A549 (cell line): ENCODE data around the gene FBN2. TPM values are rescaled to one million over a fixed set of nuclear protein-coding genes. Genes with fewer than 3 reads are reported as not detected.

Source experiments
- ATAC-seq, 2 experiments: fragments of 200-7000 bp in 1 of 2; fragments of >200 bp in 1 of 2; cut with Nextera tagmentation in 1 of 2; cut with Tn5 transposase in 1 of 2; 3 replicates each; pipeline versions ENCODE4 v1.8.0 to v1.9.1; 2018 to 2020; ENCODE audit warnings: mild to moderate bottlenecking in 1 of 2, moderate library complexity in 1 of 2
- CTCF ChIA-PET: fragments of 300-600 bp; sonication (Branson Sonifier 250); formaldehyde crosslinking; extraction: SDS; loops from one replicate; lab custom pipeline; 2021; ENCODE audit warnings: antibody characterized with exemption, inconsistent platforms; lab: Yijun Ruan, JAX
- POLR2A ChIA-PET: fragments of 350-600 bp; formaldehyde crosslinking; extraction: SDS; loops from one replicate; lab custom pipeline; 2021; ENCODE audit warnings: antibody characterized with exemption, inconsistent platforms; lab: Yijun Ruan, JAX
- DNase-seq, 2 experiments: peaks; one replicate each; pipeline versions ENCODE4 v3.0.0 to v3.0.0-alpha.2; 2011 to 2016; ENCODE audit warnings: low read depth in 1 of 2, low spot score in 1 of 2
- FAIRE-seq: peaks from 2 replicates; lab custom pipeline; 2011; peaks lifted over from hg19 to GRCh38; lab: Jason Lieb, UNC
- H3K27ac ChIP-seq, 2 experiments: fragments of >200 bp; sonication (Bioruptor Twin); formaldehyde crosslinking; 3 replicates each; pipeline ENCODE4 v1.5.1; 2016 to 2017
- H3K4me1 ChIP-seq: fragments of >200 bp; sonication (Bioruptor Twin); formaldehyde crosslinking; 3 replicates; pipeline ENCODE4 v1.6.1; 2016
- H3K4me2 ChIP-seq: fragments of >200 bp; sonication (Bioruptor Twin); formaldehyde crosslinking; 3 replicates; pipeline ENCODE4 v1.6.1; 2016
- H3K4me3 ChIP-seq: fragments of >200 bp; sonication (Bioruptor Twin); formaldehyde crosslinking; 3 replicates; pipeline ENCODE4 v1.5.1; 2016
- H3K9me3 ChIP-seq: fragments of >200 bp; sonication (Bioruptor Twin); formaldehyde crosslinking; 3 replicates; pipeline ENCODE4 v1.6.1; 2016
- BHLHE40 ChIP-seq: IDR thresholded peaks from 2 replicates; pipeline ENCODE4 v1.6.1; 2012; ENCODE audit warnings: low read depth, low read length, inconsistent platforms
- CEBPB ChIP-seq, 2 experiments: fragments of >200 bp in 1 of 2; sonication (Bioruptor Twin) in 1 of 2; formaldehyde crosslinking in 1 of 2; IDR thresholded peaks; 2 replicates each; pipeline ENCODE4 v1.6.1; 2012 to 2016
- EP300 ChIP-seq, 2 experiments: fragments of >200 bp; sonication (Bioruptor Twin); formaldehyde crosslinking; IDR thresholded peaks; 2 replicates in 1 of 2; 3 replicates in 1 of 2; pipeline ENCODE4 v1.6.1; 2016 to 2017
- ESRRA ChIP-seq: fragments of 150-350 bp; IDR thresholded peaks from 2 replicates; pipeline ENCODE4 v1.6.1; 2014; ENCODE audit warnings: mild to moderate bottlenecking, low read length, borderline replicate concordance
- HOXB13 ChIP-seq: fragments of 250-450 bp; sonication (Bioruptor Pico); IDR thresholded peaks from 2 replicates; pipeline ENCODE4 v1.5.0; 2020; ENCODE audit warnings: low read depth, mild to moderate bottlenecking, moderate library complexity
- HOXB5 ChIP-seq: fragments of 250-450 bp; sonication (Bioruptor Pico); IDR thresholded peaks from 2 replicates; pipeline ENCODE4 v1.5.0; 2020; ENCODE audit warnings: mild to moderate bottlenecking, moderate library complexity
- JUNB ChIP-seq: fragments of >200 bp; sonication (Bioruptor Twin); formaldehyde crosslinking; IDR thresholded peaks from 2 replicates; pipeline ENCODE4 v1.6.1; 2016
- KDM5A ChIP-seq: fragments of 200-600 bp; sonication (generic); IDR thresholded peaks from 2 replicates; pipeline ENCODE4 v1.6.1; 2016; ENCODE audit warnings: antibody characterized with exemption, mild to moderate bottlenecking
- MAZ ChIP-seq: fragments of 150-350 bp; IDR thresholded peaks from 2 replicates; pipeline ENCODE4 v1.6.1; 2014; ENCODE audit warnings: antibody characterized with exemption, low read depth, low read length, borderline replicate concordance
- NPAS2 ChIP-seq: fragments of 250-450 bp; sonication (Bioruptor Pico); IDR thresholded peaks from 2 replicates; pipeline ENCODE4 v1.8.0; 2022; ENCODE audit warnings: mild to moderate bottlenecking, moderate library complexity, borderline replicate concordance
- POLR2A ChIP-seq: IDR thresholded peaks from 2 replicates; pipeline ENCODE4 v1.6.1; 2012; ENCODE audit warnings: mild to moderate bottlenecking, low read length
- RCOR1 ChIP-seq: fragments of 150-350 bp; IDR thresholded peaks from 2 replicates; pipeline ENCODE4 v1.6.1; 2014; ENCODE audit warnings: antibody characterized with exemption, low read length, low read depth
- RFX5 ChIP-seq: fragments of 450-650 bp; IDR thresholded peaks from 2 replicates; pipeline ENCODE4 v1.7.1; 2014; ENCODE audit warnings: antibody characterized with exemption, mild to moderate bottlenecking, moderate library complexity
- SMC3 ChIP-seq: fragments of >200 bp; sonication (Bioruptor Twin); formaldehyde crosslinking; IDR thresholded peaks from 3 replicates; pipeline ENCODE4 v1.6.1; 2018; ENCODE audit warnings: inconsistent platforms
- TFCP2L1 ChIP-seq: fragments of 250-450 bp; sonication (Bioruptor Pico); IDR thresholded peaks from 2 replicates; pipeline ENCODE4 v1.5.0; 2021; ENCODE audit warnings: mild to moderate bottlenecking
- ZC3H11A ChIP-seq: fragments of 450-650 bp; IDR thresholded peaks from 2 replicates; pipeline ENCODE4 v1.6.1; 2014; ENCODE audit warnings: antibody characterized with exemption, mild to moderate bottlenecking
- ZFP36 ChIP-seq: fragments of 450-650 bp; IDR thresholded peaks from 2 replicates; pipeline ENCODE4 v1.6.1; 2014; ENCODE audit warnings: borderline replicate concordance; ENCODE audit not compliant: partially characterized antibody
- WGBS: methylation state at CpG from one replicate; pipeline ENCODE4 v1.1.6; 2017; ENCODE audit errors: missing lambda C conversion rate; 5-methylcytosine and 5-hydroxymethylcytosine counted together
- polyA plus RNA-seq, 4 experiments: library from polyadenylated mRNA; depleted of rRNA in 3 of 4; stranded (reverse); fragments of >200 nt; fragmentation: RNase III in 1 of 4; extraction: RNeasy Plus Mini Kit Qiagen cat#74134 plus additional on column Dnase treatment in 1 of 4; gene quantifications; 2 replicates in 3 of 4; 3 replicates in 1 of 4; pipeline ENCODE4 v1.2.3, GENCODE V29; 2011 to 2017
- TF ChIP-seq, protein P1 (sequence below): IDR thresholded peaks from 2 replicates; pipeline ENCODE4 v1.6.1; 2012
- TF ChIP-seq, protein P2 (sequence below): IDR thresholded peaks from 2 replicates; pipeline ENCODE4 v1.6.1; 2012
- TF ChIP-seq, protein P3 (sequence below): IDR thresholded peaks from 2 replicates; pipeline ENCODE4 v1.6.1; 2012; ENCODE audit warnings: low read depth, borderline replicate concordance
- TF ChIP-seq, protein P4 (sequence below): fragments of 200-600 bp; sonication (generic); IDR thresholded peaks from 2 replicates; pipeline ENCODE4 v1.6.1; 2016; ENCODE audit warnings: antibody characterized with exemption, mild to moderate bottlenecking, moderate library complexity

The FBN2 gene
- polyA plus RNA-seq, 2 of the 4 experiments (the other 2 are of a cell fraction): 22.2 to 22.7 TPM

DNA sequence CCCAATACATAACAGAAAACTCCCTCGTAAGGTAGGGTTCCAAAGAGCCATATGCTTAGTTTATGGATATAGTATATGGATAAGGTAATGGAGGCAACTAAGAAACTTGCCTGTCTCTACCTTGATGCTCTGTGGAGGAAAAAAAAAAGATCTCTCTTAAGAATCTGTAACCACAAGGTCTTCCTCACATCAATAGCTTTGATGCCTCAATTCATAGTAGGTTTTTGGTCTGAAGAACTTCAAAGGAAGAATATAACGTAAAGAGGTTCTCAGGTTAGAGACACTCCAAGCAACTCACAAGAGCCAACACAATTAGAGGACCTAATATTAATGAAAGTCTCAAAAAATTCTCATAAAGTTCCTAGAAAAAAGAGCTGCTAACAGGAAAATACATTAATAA is 140.2 kb downstream of the FBN2 start:
- Histone ChIP-seq H3K4me3 (no peak overlapping the region), H3K4me1 (no peaks in the 10 kb centered on the region), H3K4me2 (no peak overlapping the region), H3K27ac (no peak overlapping the region), H3K9me3 (no peaks in the 10 kb centered on the region)
- FAIRE-seq (peak; percentile 51), ATAC-seq (no peak), DNase-seq (no peak)
- TF ChIP-seq NPAS2 (CRISPR knock-in tag): no peak
- TF ChIP-seq MAZ: no peak
- TF ChIP-seq HOXB5 (CRISPR knock-in tag): no peak
- no peak for TF ChIP-seq BHLHE40
- no peak for TF ChIP-seq ZC3H11A
- TF ChIP-seq RFX5: no peak
- TF ChIP-seq HOXB13 (CRISPR knock-in tag): no peak
- TF ChIP-seq TFCP2L1: no peak
- TF ChIP-seq KDM5A: no peak
- TF ChIP-seq, protein P1, sequence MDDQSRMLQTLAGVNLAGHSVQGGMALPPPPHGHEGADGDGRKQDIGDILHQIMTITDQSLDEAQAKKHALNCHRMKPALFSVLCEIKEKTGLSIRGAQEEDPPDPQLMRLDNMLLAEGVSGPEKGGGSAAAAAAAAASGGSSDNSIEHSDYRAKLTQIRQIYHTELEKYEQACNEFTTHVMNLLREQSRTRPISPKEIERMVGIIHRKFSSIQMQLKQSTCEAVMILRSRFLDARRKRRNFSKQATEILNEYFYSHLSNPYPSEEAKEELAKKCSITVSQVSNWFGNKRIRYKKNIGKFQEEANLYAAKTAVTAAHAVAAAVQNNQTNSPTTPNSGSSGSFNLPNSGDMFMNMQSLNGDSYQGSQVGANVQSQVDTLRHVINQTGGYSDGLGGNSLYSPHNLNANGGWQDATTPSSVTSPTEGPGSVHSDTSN: no peak
- no peak for TF ChIP-seq CEBPB (IDR thresholded peaks at IDR 0.05)
- no peak for TF ChIP-seq SMC3
- TF ChIP-seq, protein P2, sequence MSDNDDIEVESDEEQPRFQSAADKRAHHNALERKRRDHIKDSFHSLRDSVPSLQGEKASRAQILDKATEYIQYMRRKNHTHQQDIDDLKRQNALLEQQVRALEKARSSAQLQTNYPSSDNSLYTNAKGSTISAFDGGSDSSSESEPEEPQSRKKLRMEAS: no peak
- ChIA-PET POLR2A (no interaction called here), CTCF (no interaction called here)
- WGBS: 79% methylated on average over 2 of the region's 2 CpGs

DNA sequence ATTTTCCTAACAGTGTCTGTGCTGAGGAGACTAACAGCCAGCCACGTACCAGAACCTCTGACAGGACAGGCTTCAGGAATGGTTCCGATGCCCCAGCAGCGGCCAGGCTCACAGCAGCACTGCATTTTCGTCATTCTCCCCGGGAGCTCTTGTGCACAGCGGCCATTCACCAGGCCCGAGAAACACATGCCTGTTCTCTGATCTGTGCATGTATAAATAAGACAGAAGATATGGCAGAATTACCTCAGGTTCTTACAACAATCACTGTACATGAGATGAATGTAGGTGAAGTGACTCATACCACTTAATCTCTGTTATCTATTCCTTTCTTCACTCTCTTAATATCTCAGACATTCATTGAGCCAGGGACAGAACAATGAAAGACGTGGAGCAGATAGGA is 143.0 kb downstream of the FBN2 start:
- WGBS: 82% methylated on average over 8 of the region's 8 CpGs
- POLR2A ChIA-PET: no interaction called here

More for the DNA sequence above, 143.0 kb downstream of the FBN2 start:
- no peak overlapping the region for H3K4me3 ChIP-seq
- H3K27ac ChIP-seq: no peak overlapping the region
- no peak for ATAC-seq
- CTCF ChIA-PET: interaction anchor here (0.8 kb wide), 1 partner anchor 69 kb away, joined by 3 read pairs; no protein-coding TSS in a partner anchor
- H3K4me1 ChIP-seq: no peaks in the 10 kb centered on the region
- no peak for TF ChIP-seq ZFP36
- TF ChIP-seq, protein P3, sequence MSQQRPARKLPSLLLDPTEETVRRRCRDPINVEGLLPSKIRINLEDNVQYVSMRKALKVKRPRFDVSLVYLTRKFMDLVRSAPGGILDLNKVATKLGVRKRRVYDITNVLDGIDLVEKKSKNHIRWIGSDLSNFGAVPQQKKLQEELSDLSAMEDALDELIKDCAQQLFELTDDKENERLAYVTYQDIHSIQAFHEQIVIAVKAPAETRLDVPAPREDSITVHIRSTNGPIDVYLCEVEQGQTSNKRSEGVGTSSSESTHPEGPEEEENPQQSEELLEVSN: no peak
- TF ChIP-seq POLR2A: no peak
- no peak for TF ChIP-seq RCOR1
- TF ChIP-seq JUNB: no peak
- no peak for TF ChIP-seq HOXB5 (CRISPR knock-in tag)
- TF ChIP-seq, protein P4, sequence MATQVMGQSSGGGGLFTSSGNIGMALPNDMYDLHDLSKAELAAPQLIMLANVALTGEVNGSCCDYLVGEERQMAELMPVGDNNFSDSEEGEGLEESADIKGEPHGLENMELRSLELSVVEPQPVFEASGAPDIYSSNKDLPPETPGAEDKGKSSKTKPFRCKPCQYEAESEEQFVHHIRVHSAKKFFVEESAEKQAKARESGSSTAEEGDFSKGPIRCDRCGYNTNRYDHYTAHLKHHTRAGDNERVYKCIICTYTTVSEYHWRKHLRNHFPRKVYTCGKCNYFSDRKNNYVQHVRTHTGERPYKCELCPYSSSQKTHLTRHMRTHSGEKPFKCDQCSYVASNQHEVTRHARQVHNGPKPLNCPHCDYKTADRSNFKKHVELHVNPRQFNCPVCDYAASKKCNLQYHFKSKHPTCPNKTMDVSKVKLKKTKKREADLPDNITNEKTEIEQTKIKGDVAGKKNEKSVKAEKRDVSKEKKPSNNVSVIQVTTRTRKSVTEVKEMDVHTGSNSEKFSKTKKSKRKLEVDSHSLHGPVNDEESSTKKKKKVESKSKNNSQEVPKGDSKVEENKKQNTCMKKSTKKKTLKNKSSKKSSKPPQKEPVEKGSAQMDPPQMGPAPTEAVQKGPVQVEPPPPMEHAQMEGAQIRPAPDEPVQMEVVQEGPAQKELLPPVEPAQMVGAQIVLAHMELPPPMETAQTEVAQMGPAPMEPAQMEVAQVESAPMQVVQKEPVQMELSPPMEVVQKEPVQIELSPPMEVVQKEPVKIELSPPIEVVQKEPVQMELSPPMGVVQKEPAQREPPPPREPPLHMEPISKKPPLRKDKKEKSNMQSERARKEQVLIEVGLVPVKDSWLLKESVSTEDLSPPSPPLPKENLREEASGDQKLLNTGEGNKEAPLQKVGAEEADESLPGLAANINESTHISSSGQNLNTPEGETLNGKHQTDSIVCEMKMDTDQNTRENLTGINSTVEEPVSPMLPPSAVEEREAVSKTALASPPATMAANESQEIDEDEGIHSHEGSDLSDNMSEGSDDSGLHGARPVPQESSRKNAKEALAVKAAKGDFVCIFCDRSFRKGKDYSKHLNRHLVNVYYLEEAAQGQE: no peak
- TF ChIP-seq HOXB13 (CRISPR knock-in tag): no peak
- TF ChIP-seq MAZ: no peak
- TF ChIP-seq ESRRA: no peak
- TF ChIP-seq EP300 (IDR thresholded peaks at IDR 0.05): no peak
- TF ChIP-seq, all 56 proteins: peak for 0
- no peak overlapping the region for H3K4me2 ChIP-seq
- DNase-seq: no peak
- no peaks in the 10 kb centered on the region for H3K9me3 ChIP-seq
- FAIRE-seq: no peak
